K562 (cell line): Measurements from ENCODE around the gene CHM. TPM values are rescaled to one million over a fixed set of nuclear protein-coding genes. Genes with fewer than 3 reads are reported as not detected.

ENCODE experiments used
- ATAC-seq: fragments of 200-7000 bp; cut with Tn5 transposase; 3 replicates; pipeline ENCODE4 v1.9.1; 2020; ENCODE audit warnings: moderate library complexity
- BruUV-seq: library from RNA; stranded (reverse); fragments of 400-500 nt; replicated peaks from 2 replicates; lab custom pipeline; 2021; lab: Mats Ljungman, UMichigan
- CTCF ChIA-PET: fragments of 300-600 bp; formaldehyde crosslinking; extraction: SDS; loops from one replicate; lab custom pipeline; 2021; ENCODE audit warnings: low intra/inter-chr PET ratio; lab: Yijun Ruan, JAX
- POLR2A ChIA-PET: fragments of 300-600, 350-650 bp; sonication (Branson Sonifier 250); formaldehyde crosslinking; extraction: SDS; loops from one replicate; lab custom pipeline; 2021; ENCODE audit warnings: antibody characterized with exemption, inconsistent platforms; lab: Yijun Ruan, JAX
- DNase-seq, 4 experiments: peaks; one replicate each; pipeline versions ENCODE4 v3.0.0 to v3.0.0-alpha.2; 2011 to 2018; ENCODE audit warnings: low spot score in 3 of 4, mixed read lengths in 3 of 4; ENCODE audit errors: extremely low read depth in 1 of 4
- FAIRE-seq: peaks from 2 replicates; lab custom pipeline; 2011; peaks lifted over from hg19 to GRCh38; lab: Jason Lieb, UNC
- H2AFZ ChIP-seq: 2 replicates; pipeline ENCODE4 v1.6.0; 2011; ENCODE audit warnings: low read depth, low read length, control low read depth, inconsistent platforms
- H3K27ac ChIP-seq: fragments of 200-600 bp; 3 replicates; pipeline ENCODE4 v1.8.0; 2011; ENCODE audit warnings: low read depth, mild to moderate bottlenecking, control low read depth, inconsistent platforms, low read length, moderate library complexity, mixed read lengths; ENCODE audit errors: extremely low read depth
- H3K27me3 ChIP-seq, 2 experiments: fragments of 300-600 bp in 1 of 2; 2 replicates in 1 of 2; 3 replicates in 1 of 2; pipeline versions ENCODE4 v1.6.0 to v1.8.0; 2011; ENCODE audit warnings: inconsistent platforms in 2 of 2, low read length in 2 of 2, mild to moderate bottlenecking in 1 of 2, mixed read lengths in 1 of 2, moderate library complexity in 1 of 2; ENCODE audit not compliant: control insufficient read depth in 2 of 2, insufficient read depth in 2 of 2
- H3K36me3 ChIP-seq: fragments of 300-600 bp; 3 replicates; pipeline ENCODE4 v1.8.0; 2011; ENCODE audit warnings: mild to moderate bottlenecking, low read length, inconsistent platforms; ENCODE audit not compliant: control insufficient read depth, insufficient read depth
- H3K4me1 ChIP-seq, 2 experiments: fragments of 200-600 bp in 1 of 2; replicated peaks in 1 of 2; 2 replicates in 1 of 2; 3 replicates in 1 of 2; pipeline versions ENCODE4 v1.5.1 to v1.8.0; 2011; ENCODE audit warnings: inconsistent platforms in 2 of 2, low read length in 2 of 2, mild to moderate bottlenecking in 1 of 2, mixed read lengths in 1 of 2, moderate library complexity in 1 of 2; ENCODE audit not compliant: control insufficient read depth in 2 of 2, insufficient read depth in 2 of 2
- H3K4me2 ChIP-seq: 2 replicates; pipeline ENCODE4 v1.6.1; 2011; ENCODE audit warnings: low read length, control low read depth, inconsistent platforms, mixed read lengths; ENCODE audit not compliant: insufficient read depth
- H3K4me3 ChIP-seq: fragments of 200-600 bp; sonication (generic), shearing (Covaris generic); 2 replicates; pipeline ENCODE4 v1.5.1; 2016; ENCODE audit warnings: control low read depth, inconsistent platforms
- H3K79me2 ChIP-seq: fragments of 200-600 bp; 3 replicates; pipeline ENCODE4 v1.8.0; 2011; ENCODE audit warnings: low read length, inconsistent platforms; ENCODE audit not compliant: control insufficient read depth, insufficient read depth
- H3K9ac ChIP-seq, 2 experiments: 2 replicates each; pipeline versions ENCODE4 v1.6.0 to v1.6.1; 2011; ENCODE audit warnings: low read depth in 2 of 2, low read length in 2 of 2, control low read depth in 1 of 2, inconsistent platforms in 1 of 2, mild to moderate bottlenecking in 1 of 2, mixed read lengths in 1 of 2; ENCODE audit not compliant: insufficient read depth in 1 of 2
- H3K9me1 ChIP-seq: one replicate; pipeline ENCODE4 v1.6.0; 2011; ENCODE audit warnings: inconsistent platforms, mild to moderate bottlenecking, low read length, moderate library complexity; ENCODE audit not compliant: control insufficient read depth, insufficient read depth
- H3K9me3 ChIP-seq: replicated peaks from 2 replicates; pipeline ENCODE4 v1.5.1; 2011; ENCODE audit warnings: low read depth, low read length, inconsistent platforms; ENCODE audit not compliant: control insufficient read depth, insufficient read depth
- H4K20me1 ChIP-seq: replicated peaks from 2 replicates; pipeline ENCODE4 v1.6.1; 2011; ENCODE audit warnings: low read length, inconsistent platforms, mixed read lengths; ENCODE audit not compliant: control insufficient read depth, insufficient read depth
- BHLHE40 ChIP-seq: IDR thresholded peaks from 2 replicates; pipeline ENCODE4 v1.6.1; 2011; ENCODE audit warnings: low read length, improper control_type of control experiment
- CBX3 ChIP-seq, 2 experiments: IDR thresholded peaks; 1 replicate in 1 of 2; 2 replicates in 1 of 2; pipeline ENCODE4 v1.6.1; 2012; ENCODE audit warnings: inconsistent platforms in 2 of 2, low read length in 2 of 2, borderline replicate concordance in 1 of 2, control low read depth in 1 of 2
- ELK1 ChIP-seq: sonication (generic); formaldehyde crosslinking; IDR thresholded peaks from 2 replicates; pipeline ENCODE4 v1.8.1; 2022; ENCODE audit warnings: missing genetic modification reagents
- GTF2B ChIP-seq: IDR thresholded peaks from 2 replicates; pipeline ENCODE4 v1.6.1; 2011; ENCODE audit not compliant: insufficient read length; ENCODE audit errors: extremely low read depth
- MBD2 ChIP-seq: sonication (generic); IDR thresholded peaks from 2 replicates; pipeline ENCODE4 v1.6.1; 2016; ENCODE audit warnings: low read depth, borderline replicate concordance
- RBM14 ChIP-seq: fragments of 200-400 bp; formaldehyde crosslinking; IDR thresholded peaks from 2 replicates; pipeline ENCODE4 v1.6.1; 2018; ENCODE audit warnings: low read depth, mild to moderate bottlenecking, low read length, moderate library complexity, borderline replicate concordance; ENCODE audit not compliant: insufficient read depth
- YY1 ChIP-seq, 3 experiments: IDR thresholded peaks; 2 replicates each; pipeline ENCODE4 v1.6.1; 2011; ENCODE audit warnings: low read length in 2 of 3, mild to moderate bottlenecking in 2 of 3, moderate library complexity in 2 of 3, borderline replicate concordance in 1 of 3, control low read depth in 1 of 3, low read depth in 1 of 3; ENCODE audit not compliant: insufficient read depth in 3 of 3, insufficient replicate concordance in 2 of 3, control insufficient read depth in 1 of 3, insufficient read length in 1 of 3; ENCODE audit errors: extremely low read depth in 1 of 3
- WGBS: fragments of 100-300 bp; shearing (Covaris generic); methylation state at CpG from one replicate; pipeline ENCODE4 v1.1.6; 2016; ENCODE audit warnings: low coverage, mixed read lengths; ENCODE audit not compliant: insufficient coverage; ENCODE audit errors: missing lambda C conversion rate; 5-methylcytosine and 5-hydroxymethylcytosine counted together
- in situ Hi-C: fragments of 300-500 bp; cut with MboI; formaldehyde crosslinking; loops from 4 replicates; pipeline ENCODE4 v1.15.0; 2018; ENCODE audit warnings: inconsistent platforms, mixed read lengths
- intact Hi-C: fragments of 100-400 bp; cut with micrococcal nuclease; formaldehyde crosslinking; loops from 2 replicates; pipeline ENCODE4 v1.14.2; 2022
- polyA plus RNA-seq, 8 experiments: library from polyadenylated mRNA; depleted of rRNA in 4 of 8; stranded (reverse) in 5 of 8; unstranded in 3 of 8; fragments of >200 nt; fragmentation: Nextera tagmentation in 2 of 8; fragmentation: Illumina TruSeq in 1 of 8; extraction: Ambion mirVana in 2 of 8; extraction: Trizol in 1 of 8; gene quantifications; 2 replicates each; pipeline versions ENCODE4 v1.2.1 to v1.2.3, GENCODE V29; 2011 to 2014; ENCODE audit warnings: inconsistent platforms in 1 of 8, missing spikeins in 1 of 8
- total RNA-seq, 7 experiments: library from RNA; depleted of rRNA in 6 of 7; stranded (reverse); fragments of >200 nt in 6 of 7; fragmentation: Illumina TruSeq in 2 of 7; extraction: Trizol in 2 of 7; gene quantifications; 2 replicates each; pipeline versions ENCODE4 v1.2.1 to v1.2.3, GENCODE V29; 2011 to 2021; ENCODE audit warnings: low replicate concordance in 1 of 7

The CHM gene
- total and polyA plus RNA-seq, 9 of the 15 experiments (the other 6 are each of a cell fraction or from before 2014, with no cell fraction given), result 2.2 to 9.0 (median 4.6) TPM

GRCh38 chrX:85897362-85898126 is 149.8 kb downstream of the CHM start (continued):
- no peak for TF ChIP-seq YY1 (IDR thresholded peaks at IDR 0.05; ENCODE audit: borderline replicate concordance in 1 of 3, control insufficient read depth in 1 of 3, extremely low read depth in 1 of 3, insufficient read depth in 3 of 3, insufficient read length in 1 of 3, insufficient replicate concordance in 2 of 3, low read depth in 1 of 3, low read length in 2 of 3)

- in situ Hi-C loops, result no loop called here
Observed at GRCh38 chrX:85882601-85883000, 164.8 kb downstream of the CHM start.

More at GRCh38 chrX:85882601-85883000, 164.8 kb downstream of the CHM start:
- Histone ChIP-seq H2AFZ (no peak overlapping the region), H3K27ac (no peak overlapping the region)
- TF ChIP-seq ELK1 (CRISPR knock-in tag), result no peak
- TF ChIP-seq CBX3 (IDR thresholded peaks at IDR 0.05; ENCODE audit: borderline replicate concordance in 1 of 2, low read length in 2 of 2), result no peak
- no peak for TF ChIP-seq MBD2
- no peak for TF ChIP-seq BHLHE40
- no peak for TF ChIP-seq RBM14
- TF ChIP-seq GTF2B, result no peak
- TF ChIP-seq, all 486 proteins: peak for 0
- Histone ChIP-seq H3K9me1 (no peaks in the 10 kb centered on the region), H4K20me1 (no peaks in the 10 kb centered on the region), H3K9ac (no peak overlapping the region), H3K4me2 (no peak overlapping the region), H3K79me2 (no peaks in the 10 kb centered on the region), H3K9me3 (0 out of 2 replicates have a peak, but pooled peaks cover 1% of the 10 kb centered on the region), H3K36me3 (no peaks in the 10 kb centered on the region), H3K4me3 (no peak overlapping the region), H3K27me3 (no peaks in the 10 kb centered on the region), H3K4me1 (no peaks in the 10 kb centered on the region)
- BruUV-seq, result no TSS peak
- CTCF ChIA-PET, result interaction anchor here (0.6 kb wide), 1 partner anchor 704 kb away, joined by 4 read pairs; no protein-coding TSS in a partner anchor
- no peak for FAIRE-seq
- intact Hi-C loops, result no loop called here
- no peak for DNase-seq
- POLR2A ChIA-PET, result no interaction called here
- WGBS, result 30% methylated on average over 5 of the region's 5 CpGs
- no peak for ATAC-seq
